PFSK-1 (cell line): ENCODE results near the gene PTGR3.

ENCODE experiments used
- FOXP2 ChIP-seq: optimal IDR thresholded peaks from 2 replicates; pipeline ENCODE3; 2011; ENCODE audit warnings: borderline replicate concordance, control low read depth, inconsistent platforms; ENCODE audit not compliant: insufficient read depth; ENCODE audit errors: extremely low read length, extremely low read depth
- POLR2AphosphoS5 ChIP-seq: IDR thresholded peaks from 2 replicates; pipeline ENCODE4 v1.6.1; 2012; ENCODE audit warnings: low read depth, mild to moderate bottlenecking, control low read depth, low read length, moderate library complexity
- REST ChIP-seq, 2 experiments: IDR thresholded peaks; 2 replicates each; pipeline versions ENCODE4 v1.6.1 to v1.8.0; 2011 to 2012; ENCODE audit warnings: low read depth in 2 of 2, low read length in 2 of 2, control low read depth in 1 of 2, inconsistent platforms in 1 of 2, mild to moderate bottlenecking in 1 of 2, moderate library complexity in 1 of 2; ENCODE audit not compliant: insufficient read depth in 1 of 2
- SIN3A ChIP-seq: IDR thresholded peaks from 2 replicates; pipeline ENCODE4 v1.6.1; 2012; ENCODE audit warnings: mild to moderate bottlenecking, low read length, moderate library complexity, borderline replicate concordance; ENCODE audit not compliant: insufficient read depth
- TAF1 ChIP-seq: IDR thresholded peaks from 2 replicates; pipeline ENCODE4 v1.6.1; 2012; ENCODE audit warnings: low read length, control low read depth, borderline replicate concordance; ENCODE audit not compliant: insufficient read depth

The PTGR3 gene

GRCh38 chr18:75209951-75210258 is 966 bp upstream of the PTGR3 start:
- TF ChIP-seq SIN3A (no peak), REST (IDR thresholded peaks at IDR 0.05; ENCODE audit: insufficient read depth in 1 of 2, low read depth in 2 of 2, low read length in 2 of 2) (no peak), FOXP2 (no peak), POLR2AphosphoS5 (no peak), TAF1 (no peak)

GRCh38 chr18:75208836-75209128 is 157 bp downstream of the PTGR3 start:
- peak; percentile 10 for TF ChIP-seq FOXP2
- TF ChIP-seq SIN3A, result no peak

GRCh38 chr18:75208155-75208835 is 644 bp downstream of the PTGR3 start:
- TF ChIP-seq REST (IDR thresholded peaks at IDR 0.05; ENCODE audit: insufficient read depth in 1 of 2, low read depth in 2 of 2, low read length in 2 of 2), result no peak
- no peak for TF ChIP-seq POLR2AphosphoS5
- TF ChIP-seq SIN3A, result 0 out of 2 replicates have a peak, but pooled peaks have one; percentile 37
- TF ChIP-seq TAF1, result no peak
- peak; percentile 42 for TF ChIP-seq FOXP2

GRCh38 chr18:75207310-75208154 is 1.4 kb downstream of the PTGR3 start:
- no peak for TF ChIP-seq TAF1
- no peak for TF ChIP-seq POLR2AphosphoS5
- no peak for TF ChIP-seq REST (IDR thresholded peaks at IDR 0.05; ENCODE audit: insufficient read depth in 1 of 2, low read depth in 2 of 2, low read length in 2 of 2)
- no peak for TF ChIP-seq FOXP2
- no peak for TF ChIP-seq SIN3A

GRCh38 chr18:75206452-75207309 is 2.3 kb downstream of the PTGR3 start:
- TF ChIP-seq SIN3A (no peak), REST (IDR thresholded peaks at IDR 0.05; ENCODE audit: insufficient read depth in 1 of 2, low read depth in 2 of 2, low read length in 2 of 2) (no peak), TAF1 (no peak), POLR2AphosphoS5 (no peak), FOXP2 (no peak)
